A549 (cell line): ENCODE measurements around the gene KRT15.

ENCODE experiments used
- CTCF ChIP-seq: fragments of >200 bp; sonication (Bioruptor Twin); formaldehyde crosslinking; IDR thresholded peaks from 3 replicates; pipeline ENCODE4 v1.5.1; 2016
- E2F6 ChIP-seq: IDR thresholded peaks from 2 replicates; pipeline ENCODE4 v1.6.1; 2012; ENCODE audit warnings: low read depth, borderline replicate concordance
- EP300 ChIP-seq, 2 experiments: fragments of >200 bp; sonication (Bioruptor Twin); formaldehyde crosslinking; IDR thresholded peaks; 2 replicates in 1 of 2; 3 replicates in 1 of 2; pipeline ENCODE4 v1.6.1; 2016 to 2017
- HEYL ChIP-seq: fragments of 250-450 bp; sonication (Bioruptor Pico); IDR thresholded peaks from 2 replicates; pipeline ENCODE4 v1.8.0; 2021; ENCODE audit warnings: mild to moderate bottlenecking, moderate library complexity
- HMGXB4 ChIP-seq: fragments of 250-450 bp; sonication (Bioruptor Pico); IDR thresholded peaks from 2 replicates; pipeline ENCODE4 v1.5.0; 2021; ENCODE audit warnings: mild to moderate bottlenecking, moderate library complexity, borderline replicate concordance
- KDM1A ChIP-seq: fragments of 200-600 bp; sonication (generic); IDR thresholded peaks from 2 replicates; pipeline ENCODE4 v1.6.1; 2016; ENCODE audit warnings: low read depth, mild to moderate bottlenecking
- POLR2A ChIP-seq: IDR thresholded peaks from 2 replicates; pipeline ENCODE4 v1.6.1; 2012; ENCODE audit warnings: mild to moderate bottlenecking, low read length
- RCOR1 ChIP-seq: fragments of 150-350 bp; IDR thresholded peaks from 2 replicates; pipeline ENCODE4 v1.6.1; 2014; ENCODE audit warnings: antibody characterized with exemption, low read length, low read depth
- RNF2 ChIP-seq: fragments of 200-600 bp; sonication (generic); IDR thresholded peaks from 2 replicates; pipeline ENCODE4 v1.6.1; 2016; ENCODE audit warnings: low read depth, mild to moderate bottlenecking, antibody characterized with exemption, moderate library complexity, borderline replicate concordance

- TF ChIP-seq EP300 (IDR thresholded peaks at IDR 0.05) (no peak), POLR2A (peak; percentile 43), KDM1A (peak; percentile 98), HMGXB4 (no peak), RNF2 (no peak), CTCF (peak; percentile 80), HEYL (no peak), E2F6 (no peak), RCOR1 (no peak)
Observed at GRCh38 chr17:41496803-41497484, 21.7 kb downstream of the KRT15 start.
